HL-60/S4 (cell line): ENCODE results near the gene UBA6.
"Not testable (repeated sequence)": the region's sequence is repeated elsewhere in the genome, so short reads cannot be mapped to it uniquely, and the experiment has no call there.

Experiments
- in situ Hi-C: fragments of 300-500 bp; cut with MboI; formaldehyde crosslinking; loops from 2 replicates; pipeline ENCODE4 v1.14.3; 2022; ENCODE audit warnings: low sequenced_read_pairs

Gene UBA6

DNA sequence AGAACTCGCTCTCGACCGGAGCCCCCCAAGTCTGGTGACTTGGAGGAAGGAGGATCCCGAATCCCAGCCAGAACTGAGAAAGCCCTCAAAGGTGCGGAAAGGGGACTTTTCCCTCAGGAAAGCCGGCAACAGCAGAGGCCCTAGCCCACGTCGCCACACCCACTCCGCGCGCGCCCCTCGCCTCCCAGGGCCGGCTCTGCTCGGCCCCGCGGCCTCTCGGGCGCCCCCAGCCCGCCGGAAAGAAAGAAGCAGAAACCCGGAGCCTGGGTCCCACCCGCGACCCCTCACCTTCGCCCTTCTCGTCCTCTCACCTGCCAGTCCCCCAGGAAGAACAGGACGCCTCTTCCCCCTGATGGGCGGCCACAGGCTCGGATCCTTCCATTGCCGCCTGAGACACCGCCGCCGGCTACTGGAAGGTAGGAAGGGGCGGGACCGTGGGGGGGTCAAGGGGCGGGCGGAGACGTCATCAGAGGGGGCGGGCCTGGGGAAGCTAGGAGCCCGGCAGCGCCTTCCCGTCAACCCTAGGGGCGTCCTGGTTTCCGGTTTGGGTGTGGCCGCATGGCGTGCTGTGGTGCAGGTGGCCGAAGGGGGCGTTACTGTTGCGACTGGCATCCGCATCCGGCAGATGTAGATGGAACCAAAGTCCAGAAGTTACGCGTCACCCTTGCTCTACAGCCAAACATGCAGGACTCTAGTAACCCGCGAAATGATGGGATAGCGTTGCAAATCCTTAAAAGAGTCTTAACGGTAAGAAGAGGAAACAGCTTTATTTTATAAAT is at the start of gene UBA6:
UBA6 (minus strand) TSS at position 418 of the 779 bp plus-strand sequence; CDS start at position 382, 36 bp downstream.
- in situ Hi-C loops: no loop called here

DNA sequence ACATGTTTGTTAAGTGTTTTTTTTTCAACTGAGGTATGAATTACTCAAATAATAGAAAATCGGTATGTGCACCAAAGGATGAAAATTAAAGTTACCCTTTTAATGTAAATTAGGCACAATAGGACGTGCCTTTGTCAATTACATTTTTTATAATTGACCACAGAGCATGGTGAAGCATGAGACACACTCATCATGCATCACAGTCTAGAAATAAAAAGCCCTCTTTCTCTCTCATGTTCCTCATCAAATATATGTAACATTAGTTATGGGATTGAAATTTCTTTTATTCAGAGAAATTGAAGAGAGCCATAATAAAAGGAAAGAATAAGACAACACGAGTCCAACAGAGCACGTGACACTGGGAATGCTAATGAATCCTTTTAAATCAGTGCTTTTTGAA is 49.7 kb upstream of the UBA6 start:
- in situ Hi-C loops: no loop called here

DNA sequence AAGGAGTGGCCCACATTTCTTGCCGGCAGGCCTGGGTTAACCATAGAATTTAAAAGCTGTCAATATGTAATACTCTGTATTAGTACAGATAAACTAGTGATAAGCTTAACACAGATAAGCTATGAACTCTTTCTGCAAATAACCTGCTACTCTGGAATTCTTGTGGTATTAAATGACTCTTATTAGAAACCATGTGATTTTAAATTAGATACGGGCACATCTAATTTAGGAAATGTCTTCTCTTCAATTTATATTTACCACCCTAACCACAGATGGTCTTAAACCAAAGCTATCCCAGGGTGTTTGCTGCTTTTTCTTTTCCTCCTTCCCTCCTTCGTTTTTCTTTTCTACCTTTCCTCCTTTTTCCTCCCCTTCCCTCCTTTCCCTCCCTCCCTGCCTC is 48.3 kb upstream of the UBA6 start:
- in situ Hi-C loops: no loop called here

DNA sequence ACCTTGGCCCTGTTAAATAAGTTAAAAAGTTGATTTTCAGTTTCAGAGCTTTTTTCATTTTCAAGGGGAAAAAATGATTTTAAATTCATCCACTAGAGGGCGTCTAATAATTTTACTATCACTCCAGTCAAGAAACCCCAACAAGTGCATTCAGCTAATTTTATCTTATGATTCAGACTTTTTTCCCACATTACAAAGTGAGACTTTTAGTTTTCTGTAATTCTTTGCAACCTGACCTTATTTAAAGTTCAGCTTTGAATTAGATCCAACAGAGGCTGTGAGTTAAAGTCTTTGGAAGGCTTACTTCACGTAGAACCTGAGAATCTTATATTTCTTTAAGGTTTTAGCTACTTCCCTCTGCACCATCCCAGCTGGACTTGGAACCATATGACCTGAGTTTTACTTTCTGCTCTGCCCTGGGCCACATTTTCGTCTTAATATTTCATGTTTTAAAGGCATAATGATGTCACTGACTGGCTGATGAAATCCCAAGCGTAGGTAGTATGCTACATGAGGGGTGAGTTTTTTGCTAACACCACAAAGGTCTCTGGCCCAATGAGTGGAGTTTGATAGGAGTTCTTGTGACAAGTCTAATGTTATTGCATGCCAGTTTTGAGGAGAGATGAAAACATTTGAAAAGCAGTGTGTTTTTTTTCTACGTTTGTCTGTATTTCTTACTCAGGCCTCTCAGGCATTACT is 46.0 kb upstream of the UBA6 start:
- in situ Hi-C loops: no loop called here

DNA sequence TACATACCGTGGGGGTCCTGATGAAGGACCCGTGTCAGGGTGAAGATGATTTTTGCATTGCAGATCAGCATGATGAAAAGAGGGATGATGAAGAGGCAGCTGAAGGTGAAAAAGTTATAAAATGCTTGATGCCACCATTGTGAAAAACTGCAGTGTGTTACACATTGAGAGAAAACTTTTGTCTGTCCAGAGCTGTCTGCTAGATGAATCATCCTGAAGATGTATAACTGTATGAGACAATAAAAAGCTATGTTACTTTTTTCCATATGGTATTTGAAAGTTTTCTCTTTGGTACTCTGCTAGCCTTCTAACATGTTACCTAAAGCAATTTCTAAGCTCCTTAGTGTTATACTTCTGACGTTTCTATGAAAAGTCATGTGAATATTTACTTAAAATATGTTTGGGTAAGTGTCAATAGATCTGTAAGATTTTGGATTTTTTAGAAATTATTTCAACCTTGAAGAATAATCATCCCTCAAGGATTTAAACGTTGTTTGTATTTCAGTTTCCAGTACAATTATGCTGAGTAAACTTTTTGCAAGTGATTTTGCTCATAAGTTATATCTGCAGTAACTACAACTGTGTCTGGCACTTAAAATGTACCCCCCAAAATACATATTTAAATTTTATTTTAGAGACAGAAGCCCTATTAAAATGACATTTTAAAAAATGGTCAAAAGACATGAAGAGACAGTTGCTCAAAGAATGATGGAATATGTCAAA is 43.8 kb upstream of the UBA6 start:
- in situ Hi-C loops: no loop called here

DNA sequence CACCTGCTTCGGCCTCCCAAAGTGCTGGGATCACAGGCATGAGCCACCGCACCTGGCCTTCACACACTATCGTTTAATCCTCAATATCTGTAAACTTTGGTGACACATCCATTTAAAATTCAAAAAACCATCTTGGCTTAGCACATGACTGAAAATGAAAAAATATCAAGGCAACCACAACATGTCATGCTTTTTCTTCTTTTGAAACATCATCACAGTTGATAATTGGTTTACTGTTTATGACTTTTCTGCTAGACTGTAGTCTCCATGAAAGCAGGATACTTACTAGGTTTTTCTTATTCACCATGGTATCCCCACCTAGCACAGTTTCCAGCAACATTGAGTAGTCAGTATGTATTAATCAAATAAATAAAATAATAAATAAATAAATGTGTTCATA is 42.2 kb upstream of the UBA6 start:
- in situ Hi-C loops: no loop called here

DNA sequence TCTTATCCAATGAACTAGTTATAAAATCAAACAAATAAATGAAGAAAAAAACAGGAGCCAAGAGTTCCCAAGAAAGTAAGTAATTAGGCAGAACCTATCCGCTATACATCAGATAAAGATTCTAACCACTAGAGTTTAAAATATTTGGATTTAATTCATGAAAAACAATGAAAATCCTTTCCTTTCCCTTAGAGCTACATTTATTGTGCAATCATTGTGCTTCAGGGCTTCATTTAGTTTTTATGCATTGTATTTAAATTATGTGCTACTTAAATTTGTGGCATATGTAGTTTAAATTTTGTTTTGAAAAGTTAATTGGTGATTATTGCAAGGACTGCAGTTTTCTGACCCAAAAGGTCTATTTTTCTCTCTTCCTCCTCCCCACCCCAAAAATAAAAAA is 35.3 kb upstream of the UBA6 start:
- in situ Hi-C loops: no loop called here

DNA sequence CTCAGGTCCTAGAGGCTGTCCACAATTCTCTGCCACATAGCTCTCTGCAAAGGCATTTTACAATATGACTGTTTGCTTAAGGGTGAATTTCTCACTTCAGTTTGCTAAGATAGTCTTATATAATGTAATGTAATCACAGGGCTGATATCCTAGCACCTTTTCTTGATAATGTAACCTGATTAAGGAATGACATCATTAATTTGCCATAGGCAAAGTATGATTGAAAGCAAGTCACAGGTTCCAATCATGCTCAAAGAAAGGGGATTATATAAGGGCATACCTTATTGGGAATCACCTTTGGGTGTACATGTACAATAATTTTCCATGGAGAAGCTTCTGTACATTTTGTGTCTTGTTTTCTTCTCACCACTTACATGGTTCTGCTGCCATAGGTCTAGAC is 34.4 kb upstream of the UBA6 start:
- in situ Hi-C loops: no loop called here

DNA sequence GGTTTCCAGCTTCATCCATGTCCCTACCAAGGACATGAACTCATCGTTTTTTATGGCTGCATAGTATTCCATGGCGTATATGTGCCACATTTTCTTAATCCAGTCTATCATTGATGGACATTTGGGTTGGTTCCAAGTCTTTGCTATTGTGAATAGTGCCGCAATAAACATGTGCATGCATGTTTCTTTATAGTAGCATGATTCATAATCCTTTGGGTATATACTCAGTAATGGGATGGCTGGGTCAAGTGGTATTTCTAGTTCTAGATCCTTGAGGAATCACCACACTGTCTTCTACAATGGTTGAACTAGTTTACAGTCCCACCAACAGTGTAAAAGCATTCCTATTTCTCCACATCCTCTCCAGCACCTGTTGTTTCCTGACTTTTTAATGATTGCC is 29.6 kb upstream of the UBA6 start:
- in situ Hi-C loops: not testable (repeated sequence)

DNA sequence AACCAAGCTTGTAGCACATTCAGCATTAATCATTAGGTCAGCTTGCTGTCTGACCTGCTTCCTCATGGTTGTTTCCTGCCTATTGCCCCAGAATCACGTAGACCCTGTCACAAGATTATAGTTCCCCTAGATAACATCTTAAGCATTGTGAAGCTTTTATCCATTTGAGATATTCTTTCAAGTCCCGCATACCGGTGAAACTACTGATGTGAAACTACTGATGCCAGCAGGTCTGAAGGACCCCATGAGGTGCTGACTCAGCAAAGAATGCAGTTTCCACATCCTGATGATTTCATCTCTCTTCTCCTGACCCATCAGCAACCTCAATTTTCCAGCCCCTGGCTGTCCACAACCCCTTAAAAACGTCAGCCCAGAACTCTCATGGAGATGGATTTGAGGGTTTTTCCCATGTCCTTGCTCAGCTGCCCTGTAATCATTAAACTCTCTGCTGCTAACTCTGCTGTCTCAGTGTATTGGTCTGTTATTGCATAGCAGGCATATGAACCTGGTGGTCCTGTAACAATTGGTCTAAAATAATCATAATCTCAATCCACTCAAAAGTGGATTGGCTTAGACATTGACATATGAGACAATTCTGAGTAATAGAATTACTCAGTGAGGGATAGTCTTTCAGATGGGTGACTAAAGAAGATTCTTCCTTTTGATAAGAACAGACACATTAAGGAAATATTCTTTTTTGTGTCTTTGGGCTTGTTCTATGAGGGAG is 26.3 kb upstream of the UBA6 start:
- in situ Hi-C loops: no loop called here

DNA sequence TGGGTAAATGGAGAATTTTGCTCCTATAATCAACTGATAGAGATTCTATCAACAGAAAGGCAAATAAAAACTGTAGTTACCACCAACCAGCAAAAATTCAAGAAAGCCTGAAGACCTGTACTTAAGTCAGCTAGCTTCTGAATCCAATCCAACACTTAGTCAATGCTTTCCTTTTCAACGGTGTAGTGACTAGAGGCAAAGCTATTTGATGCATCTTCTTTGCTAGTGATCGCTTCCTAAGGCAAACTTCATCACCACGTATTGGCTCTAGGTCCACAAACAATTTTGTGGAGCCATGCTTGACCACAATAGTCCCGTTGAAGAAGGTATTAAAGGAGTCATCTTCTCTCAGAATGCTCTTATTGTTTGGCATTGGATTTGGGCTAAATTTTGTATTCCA is 25.0 kb upstream of the UBA6 start:
- in situ Hi-C loops: no loop called here

DNA sequence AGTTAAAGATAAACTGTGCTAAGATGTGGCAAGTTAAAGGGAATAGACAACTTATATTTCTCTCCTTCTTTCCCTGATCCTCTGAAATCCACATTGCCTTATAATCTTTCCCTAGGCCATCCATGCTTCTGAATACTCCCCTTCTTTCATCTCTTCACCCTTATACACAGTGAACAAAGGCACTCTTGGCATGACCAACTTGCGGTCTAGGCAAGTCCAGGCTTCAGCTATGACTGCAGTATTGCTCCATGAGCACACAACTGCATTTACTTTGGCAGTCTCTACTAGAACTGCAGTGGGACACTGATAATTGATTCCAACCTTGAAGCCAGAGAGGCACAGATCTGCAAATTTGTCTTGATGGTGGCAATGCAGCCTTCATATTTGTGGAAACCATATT is 24.2 kb upstream of the UBA6 start:
- in situ Hi-C loops: no loop called here

DNA sequence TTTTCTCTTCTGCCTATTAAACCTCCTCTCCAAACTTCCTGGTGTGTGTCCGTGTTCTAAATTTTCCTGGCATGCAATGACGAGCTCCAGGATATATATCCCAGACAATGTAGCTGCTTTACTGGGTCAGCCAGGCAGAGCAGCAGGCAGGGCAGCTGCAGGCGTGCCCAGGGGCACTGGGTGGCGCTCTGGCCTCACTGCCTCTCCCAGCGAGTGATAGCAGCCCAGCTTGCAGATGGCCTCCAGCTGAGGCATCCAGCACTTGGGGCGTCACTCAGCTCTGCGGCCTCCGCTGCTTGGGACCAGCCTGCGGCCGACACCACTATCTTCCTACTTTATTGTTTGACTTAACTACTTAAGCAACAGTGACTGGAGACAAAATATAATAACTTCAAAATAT is 23.0 kb upstream of the UBA6 start:
- in situ Hi-C loops: no loop called here

DNA sequence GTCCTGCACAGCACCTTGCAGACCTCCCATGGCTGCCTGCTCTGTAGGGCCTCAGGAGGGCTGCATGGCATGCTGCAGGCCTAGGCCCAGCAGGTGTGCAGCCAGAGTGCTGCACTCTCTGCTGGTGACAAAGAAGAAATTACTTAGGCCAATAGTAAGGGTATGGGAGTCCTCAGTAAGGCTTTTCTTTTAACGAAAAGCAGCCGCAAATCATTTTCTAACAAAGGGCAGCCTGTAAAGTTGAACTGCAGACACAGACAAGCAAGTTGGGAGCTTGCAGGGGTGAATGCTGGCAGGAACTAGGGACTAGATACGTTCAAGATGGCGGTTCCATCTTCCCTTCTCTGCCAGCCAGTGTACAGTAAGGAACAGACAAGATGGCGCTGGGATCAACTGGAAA is 22.4 kb upstream of the UBA6 start:
- in situ Hi-C loops: no loop called here

DNA sequence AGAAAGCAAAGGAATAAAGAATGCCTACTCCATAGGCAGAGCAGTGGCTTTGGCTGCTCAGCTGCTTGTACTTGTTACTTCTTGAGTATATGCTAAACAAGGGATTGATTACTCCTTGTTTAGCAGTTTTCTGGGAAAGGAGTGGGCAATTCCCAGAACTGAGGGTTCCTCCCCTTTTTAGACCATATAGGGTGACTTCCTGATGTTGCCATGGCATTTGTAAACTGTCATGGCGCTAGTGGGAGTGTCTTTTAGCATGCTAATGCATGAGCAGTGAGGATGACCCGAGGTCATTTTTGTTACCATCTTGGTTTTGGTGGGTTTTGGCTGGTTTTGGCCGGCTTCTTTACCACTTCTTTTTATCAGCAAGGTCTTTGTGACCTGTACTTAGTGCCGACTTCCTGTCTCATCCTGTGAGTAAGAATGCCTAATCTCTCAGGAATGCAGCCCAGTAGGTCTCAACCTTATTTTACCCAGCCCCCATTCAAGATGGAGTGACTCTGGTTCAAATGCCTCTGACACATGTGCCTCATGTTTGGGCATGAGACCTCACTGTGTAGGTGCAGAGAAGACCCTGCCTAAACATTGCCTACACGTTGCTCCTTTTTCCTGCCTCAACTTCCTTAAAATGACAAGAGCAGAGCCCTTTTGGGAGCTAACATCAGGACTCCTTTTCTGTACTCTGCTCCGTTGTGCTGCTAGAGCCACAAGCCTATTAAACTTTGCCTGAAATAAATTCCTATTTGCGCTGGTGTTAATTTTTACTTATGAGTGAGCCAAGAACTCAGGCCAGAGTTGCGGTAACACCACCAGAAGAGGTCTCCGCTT is 21.0 kb upstream of the UBA6 start:
- in situ Hi-C loops: no loop called here

DNA sequence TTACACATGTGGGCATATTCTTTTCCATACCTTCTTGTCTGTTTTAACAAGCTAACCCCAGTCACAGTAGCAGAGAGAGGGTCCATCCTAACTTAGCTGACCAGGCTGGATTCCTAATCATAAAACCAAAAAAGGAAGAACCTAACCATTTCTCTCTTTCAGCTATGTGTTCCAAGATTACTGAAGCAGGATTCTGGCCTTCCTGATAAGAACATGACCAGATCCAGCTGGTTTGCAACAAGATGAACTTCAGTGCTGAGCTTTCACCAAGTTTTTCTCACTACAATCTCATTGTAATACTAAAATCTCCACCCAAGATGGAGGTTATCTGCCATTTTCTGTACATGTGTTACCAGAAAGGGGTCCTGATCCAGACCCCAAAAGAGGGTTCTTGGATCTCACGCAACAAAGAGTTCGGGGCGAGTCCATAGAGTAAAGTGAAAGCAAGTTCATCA is 20.4 kb upstream of the UBA6 start:
- in situ Hi-C loops: no loop called here

DNA sequence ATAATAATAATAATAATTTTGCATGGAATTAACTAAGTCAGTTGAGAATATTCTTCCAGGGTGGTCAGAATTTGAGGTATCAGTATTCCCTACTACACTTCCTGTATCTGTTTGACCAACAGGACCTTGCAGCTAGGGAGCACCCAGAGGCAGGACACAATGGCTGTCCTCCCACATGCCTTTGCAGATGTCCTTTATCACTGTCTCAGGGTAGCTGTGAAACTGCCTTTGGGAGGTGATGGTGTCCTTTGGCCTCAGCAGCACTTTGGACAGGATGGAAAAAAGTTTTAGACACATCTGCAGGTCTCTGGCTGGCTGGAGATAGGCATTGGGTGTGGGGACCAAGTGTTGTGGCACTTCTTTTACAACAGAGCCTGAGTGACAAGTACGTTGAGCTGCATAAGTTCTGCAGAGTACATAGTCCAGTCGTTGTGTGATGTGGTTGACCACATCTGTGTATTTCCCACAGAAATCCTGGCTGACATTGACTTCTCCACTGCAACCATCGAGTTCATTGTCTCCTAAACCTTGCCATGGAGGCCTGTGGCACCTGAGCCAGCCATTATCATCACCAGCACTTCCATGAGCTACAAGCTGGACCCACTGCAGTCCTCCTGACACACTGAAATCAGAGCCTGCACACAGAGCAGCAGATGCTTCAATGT is 19.1 kb upstream of the UBA6 start:
- in situ Hi-C loops: no loop called here

DNA sequence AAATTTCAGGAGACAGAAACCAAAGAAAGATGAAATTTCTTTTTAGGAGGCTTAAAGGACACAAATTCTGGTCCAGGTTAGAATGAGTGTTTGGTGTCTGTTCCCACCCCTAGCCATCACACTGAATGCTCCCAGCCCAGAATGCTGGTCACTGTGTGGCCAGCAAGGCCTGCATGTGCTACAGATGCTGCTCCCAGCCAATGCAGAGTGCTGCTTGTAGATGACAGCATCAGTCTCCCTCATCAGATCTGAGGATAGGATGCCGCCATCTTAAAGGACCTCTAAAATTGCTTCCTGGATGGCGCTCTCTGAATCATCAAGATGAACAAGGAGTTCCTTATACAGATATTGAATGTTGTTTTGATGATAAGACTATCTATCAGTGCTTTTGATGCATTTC is 17.9 kb upstream of the UBA6 start:
- in situ Hi-C loops: no loop called here

DNA sequence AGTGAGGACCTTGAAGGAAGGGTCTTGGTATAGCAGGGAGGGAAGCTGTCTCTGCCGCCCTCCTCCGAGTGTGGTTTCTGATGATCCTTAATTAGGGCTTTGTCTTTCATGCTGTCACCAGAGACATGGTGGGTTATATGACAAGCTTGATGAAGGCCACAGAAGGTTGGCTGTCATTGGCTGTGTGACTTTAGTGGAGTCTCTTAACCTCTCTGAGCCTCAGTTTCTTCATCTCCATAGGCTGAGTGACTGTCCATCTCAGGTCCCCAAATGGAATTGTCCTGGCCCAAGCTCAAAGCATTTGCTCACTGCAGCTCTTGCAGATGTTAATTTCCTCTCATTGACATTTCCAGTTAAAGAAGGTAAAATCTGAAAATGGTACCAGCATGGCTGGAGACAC is 16.6 kb upstream of the UBA6 start:
- in situ Hi-C loops: no loop called here

DNA sequence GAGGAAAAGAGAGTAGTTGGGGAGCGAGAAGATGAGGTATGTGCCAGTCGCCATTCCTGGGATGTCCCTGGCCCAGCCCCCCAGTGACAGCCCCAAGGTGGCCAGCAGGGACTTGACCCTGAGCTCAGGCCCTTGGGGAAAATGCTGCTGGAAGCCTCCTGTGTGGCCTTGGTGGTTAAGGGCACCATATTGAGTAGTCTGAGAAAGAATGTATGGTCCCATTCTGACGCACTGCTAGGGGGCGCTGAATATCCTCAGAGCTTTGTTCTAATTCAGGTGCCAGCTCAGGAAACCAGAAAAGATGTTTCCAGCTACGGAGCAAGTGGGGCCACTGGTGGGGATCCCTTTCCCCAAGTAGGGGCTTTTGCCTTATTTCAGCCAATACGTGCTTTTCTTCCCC is 14.0 kb upstream of the UBA6 start:
- in situ Hi-C loops: no loop called here
